Body of pancreas (tissue), 4 donors: ENCODE results near the gene UFM1.

Source experiments
- CTCF ChIP-seq, 7 experiments: fragments of 450-650 bp in 4 of 7; fragments of 200-600 bp in 3 of 7; sonication (generic) in 3 of 7; IDR thresholded peaks; one replicate each; pipeline ENCODE4 v1.5.1; 2016 to 2019; ENCODE audit warnings: antibody characterized with exemption in 7 of 7
- POLR2A ChIP-seq, 3 donors: fragments of 450-650 bp; IDR thresholded peaks; one replicate each; pipeline ENCODE4 v1.6.1; 2016; ENCODE audit warnings: antibody characterized with exemption in 3 of 3, mild to moderate bottlenecking in 2 of 3

GRCh38 chr13:38301236-38301635 lies 48.4 kb upstream of the UFM1 start:
- TF ChIP-seq CTCF (IDR thresholded peaks at IDR 0.05) (no peak), POLR2A (IDR thresholded peaks at IDR 0.05) (no peak)
